HEK293 (cell line): Measurements from ENCODE around the gene CFH.

Source experiments
- CTCF ChIP-seq: fragments of 450-650 bp; formaldehyde crosslinking; IDR thresholded peaks from 2 replicates; pipeline ENCODE4 v1.5.1; 2016; ENCODE audit warnings: missing biosample characterization, missing genetic modification characterization
- PRDM1 ChIP-seq: fragments of 450-650 bp; formaldehyde crosslinking; IDR thresholded peaks from 2 replicates; pipeline ENCODE4; 2016; ENCODE audit warnings: missing biosample characterization, missing genetic modification characterization
- ZBTB17 ChIP-seq: fragments of 450-650 bp; formaldehyde crosslinking; IDR thresholded peaks from 2 replicates; pipeline ENCODE4 v1.5.1; 2016; ENCODE audit warnings: missing biosample characterization, missing genetic modification characterization
- ZBTB48 ChIP-seq: fragments of 450-650 bp; formaldehyde crosslinking; IDR thresholded peaks from 2 replicates; pipeline ENCODE4 v1.5.1; 2016; ENCODE audit warnings: missing biosample characterization, missing genetic modification characterization
- ZBTB7A ChIP-seq: fragments of 450-650 bp; formaldehyde crosslinking; IDR thresholded peaks from 2 replicates; pipeline ENCODE4 v1.5.1; 2016; ENCODE audit warnings: low read depth, missing biosample characterization, missing genetic modification characterization
- ZEB2 ChIP-seq: fragments of 450-650 bp; formaldehyde crosslinking; IDR thresholded peaks from 2 replicates; pipeline ENCODE4 v1.5.1; 2016; ENCODE audit warnings: missing biosample characterization, missing genetic modification characterization
- ZNF146 ChIP-seq: fragments of 450-650 bp; formaldehyde crosslinking; IDR thresholded peaks from 2 replicates; pipeline ENCODE4 v1.5.1; 2016; ENCODE audit warnings: missing biosample characterization, missing genetic modification characterization
- ZNF274 ChIP-seq, 2 experiments: fragments of 200-500 bp in 1 of 2; fragments of 450-650 bp in 1 of 2; sonication (Bioruptor generic) in 1 of 2; formaldehyde crosslinking in 1 of 2; IDR thresholded peaks; 2 replicates each; pipeline versions ENCODE4 v1.5.1 to v1.6.1; 2014 to 2016; ENCODE audit warnings: borderline replicate concordance in 1 of 2, inconsistent platforms in 1 of 2, low read length in 1 of 2, missing biosample characterization in 1 of 2, missing genetic modification characterization in 1 of 2
- ZNF501 ChIP-seq: fragments of 450-650 bp; formaldehyde crosslinking; IDR thresholded peaks from 2 replicates; pipeline ENCODE4 v1.5.1; 2016; ENCODE audit warnings: missing biosample characterization, missing genetic modification characterization
- ZNF600 ChIP-seq: fragments of 450-650 bp; formaldehyde crosslinking; IDR thresholded peaks from 2 replicates; pipeline ENCODE4 v1.5.1; 2016; ENCODE audit warnings: missing biosample characterization, missing genetic modification characterization
- TF ChIP-seq, protein P1 (sequence below): fragments of 450-650 bp; formaldehyde crosslinking; IDR thresholded peaks from 2 replicates; pipeline ENCODE4 v1.5.1; 2016; ENCODE audit warnings: missing biosample characterization, missing genetic modification characterization, low read depth
- TF ChIP-seq, protein P2 (sequence below): fragments of 450-650 bp; formaldehyde crosslinking; IDR thresholded peaks from 2 replicates; pipeline ENCODE4 v1.5.1; 2016; ENCODE audit warnings: missing biosample characterization, missing genetic modification characterization
- TF ChIP-seq, protein P3 (sequence below): fragments of 450-650 bp; formaldehyde crosslinking; optimal IDR thresholded peaks from 2 replicates; pipeline ENCODE3; 2016; ENCODE audit warnings: missing biosample characterization, mild to moderate bottlenecking, missing genetic modification characterization

GRCh38 chr1:196674908-196675307, 23.1 kb downstream of the CFH start:
- TF ChIP-seq ZNF146 (tag by site-specific recombination), result no peak
- TF ChIP-seq ZNF274 (IDR thresholded peaks at IDR 0.05; ENCODE audit: low read length), result no peak
- TF ChIP-seq ZNF274 (tag by site-specific recombination; IDR thresholded peaks at IDR 0.05; ENCODE audit: borderline replicate concordance), result no peak
- TF ChIP-seq CTCF (tag by site-specific recombination), result no peak
- no peak for TF ChIP-seq ZBTB7A (tag by site-specific recombination)
- TF ChIP-seq, protein P1, sequence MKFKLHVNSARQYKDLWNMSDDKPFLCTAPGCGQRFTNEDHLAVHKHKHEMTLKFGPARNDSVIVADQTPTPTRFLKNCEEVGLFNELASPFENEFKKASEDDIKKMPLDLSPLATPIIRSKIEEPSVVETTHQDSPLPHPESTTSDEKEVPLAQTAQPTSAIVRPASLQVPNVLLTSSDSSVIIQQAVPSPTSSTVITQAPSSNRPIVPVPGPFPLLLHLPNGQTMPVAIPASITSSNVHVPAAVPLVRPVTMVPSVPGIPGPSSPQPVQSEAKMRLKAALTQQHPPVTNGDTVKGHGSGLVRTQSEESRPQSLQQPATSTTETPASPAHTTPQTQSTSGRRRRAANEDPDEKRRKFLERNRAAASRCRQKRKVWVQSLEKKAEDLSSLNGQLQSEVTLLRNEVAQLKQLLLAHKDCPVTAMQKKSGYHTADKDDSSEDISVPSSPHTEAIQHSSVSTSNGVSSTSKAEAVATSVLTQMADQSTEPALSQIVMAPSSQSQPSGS, result no peak
- TF ChIP-seq, protein P2, sequence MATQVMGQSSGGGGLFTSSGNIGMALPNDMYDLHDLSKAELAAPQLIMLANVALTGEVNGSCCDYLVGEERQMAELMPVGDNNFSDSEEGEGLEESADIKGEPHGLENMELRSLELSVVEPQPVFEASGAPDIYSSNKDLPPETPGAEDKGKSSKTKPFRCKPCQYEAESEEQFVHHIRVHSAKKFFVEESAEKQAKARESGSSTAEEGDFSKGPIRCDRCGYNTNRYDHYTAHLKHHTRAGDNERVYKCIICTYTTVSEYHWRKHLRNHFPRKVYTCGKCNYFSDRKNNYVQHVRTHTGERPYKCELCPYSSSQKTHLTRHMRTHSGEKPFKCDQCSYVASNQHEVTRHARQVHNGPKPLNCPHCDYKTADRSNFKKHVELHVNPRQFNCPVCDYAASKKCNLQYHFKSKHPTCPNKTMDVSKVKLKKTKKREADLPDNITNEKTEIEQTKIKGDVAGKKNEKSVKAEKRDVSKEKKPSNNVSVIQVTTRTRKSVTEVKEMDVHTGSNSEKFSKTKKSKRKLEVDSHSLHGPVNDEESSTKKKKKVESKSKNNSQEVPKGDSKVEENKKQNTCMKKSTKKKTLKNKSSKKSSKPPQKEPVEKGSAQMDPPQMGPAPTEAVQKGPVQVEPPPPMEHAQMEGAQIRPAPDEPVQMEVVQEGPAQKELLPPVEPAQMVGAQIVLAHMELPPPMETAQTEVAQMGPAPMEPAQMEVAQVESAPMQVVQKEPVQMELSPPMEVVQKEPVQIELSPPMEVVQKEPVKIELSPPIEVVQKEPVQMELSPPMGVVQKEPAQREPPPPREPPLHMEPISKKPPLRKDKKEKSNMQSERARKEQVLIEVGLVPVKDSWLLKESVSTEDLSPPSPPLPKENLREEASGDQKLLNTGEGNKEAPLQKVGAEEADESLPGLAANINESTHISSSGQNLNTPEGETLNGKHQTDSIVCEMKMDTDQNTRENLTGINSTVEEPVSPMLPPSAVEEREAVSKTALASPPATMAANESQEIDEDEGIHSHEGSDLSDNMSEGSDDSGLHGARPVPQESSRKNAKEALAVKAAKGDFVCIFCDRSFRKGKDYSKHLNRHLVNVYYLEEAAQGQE (tag by site-specific recombination), result no peak
- TF ChIP-seq ZNF501 (tag by site-specific recombination), result no peak
- TF ChIP-seq, protein P3, sequence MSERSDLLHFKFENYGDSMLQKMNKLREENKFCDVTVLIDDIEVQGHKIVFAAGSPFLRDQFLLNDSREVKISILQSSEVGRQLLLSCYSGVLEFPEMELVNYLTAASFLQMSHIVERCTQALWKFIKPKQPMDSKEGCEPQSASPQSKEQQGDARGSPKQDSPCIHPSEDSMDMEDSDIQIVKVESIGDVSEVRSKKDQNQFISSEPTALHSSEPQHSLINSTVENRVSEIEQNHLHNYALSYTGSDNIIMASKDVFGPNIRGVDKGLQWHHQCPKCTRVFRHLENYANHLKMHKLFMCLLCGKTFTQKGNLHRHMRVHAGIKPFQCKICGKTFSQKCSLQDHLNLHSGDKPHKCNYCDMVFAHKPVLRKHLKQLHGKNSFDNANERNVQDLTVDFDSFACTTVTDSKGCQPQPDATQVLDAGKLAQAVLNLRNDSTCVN (tag by site-specific recombination), result no peak
- TF ChIP-seq ZBTB17 (tag by site-specific recombination), result no peak
- TF ChIP-seq ZNF600 (tag by site-specific recombination), result no peak
- no peak for TF ChIP-seq PRDM1 (tag by site-specific recombination)
- no peak for TF ChIP-seq ZBTB48 (tag by site-specific recombination)
- TF ChIP-seq ZEB2 (tag by site-specific recombination), result no peak
